NCI-H82 (cell line): Measurements from ENCODE around the gene ANXA11.

ENCODE experiments used
- DNase-seq: peaks from one replicate; lab custom pipeline; 2025; lab: John Stamatoyannopoulos, UW

The ANXA11 gene

GRCh38 chr10:80165173-80165572 lies 40.2 kb downstream of the ANXA11 start:
- peak; percentile 1 for DNase-seq

- DNase-seq: no peak
These were observed 40.7 kb downstream of the ANXA11 start for GRCh38 chr10:80164596-80164995.

- no peak for DNase-seq
These were observed 41.5 kb downstream of the ANXA11 start for GRCh38 chr10:80163741-80164341.

- DNase-seq: peak; percentile 54
These were observed 43.8 kb downstream of the ANXA11 start for GRCh38 chr10:80161321-80162083.

GRCh38 chr10:80160361-80161320 lies 44.7 kb downstream of the ANXA11 start:
- no peak for DNase-seq

- peak; percentile 73 for DNase-seq
These were observed 46.0 kb downstream of the ANXA11 start for GRCh38 chr10:80159166-80159873.

- DNase-seq: no peak
These were observed 46.7 kb downstream of the ANXA11 start for GRCh38 chr10:80158598-80159127.

- DNase-seq: no peak
These were observed 47.2 kb downstream of the ANXA11 start for GRCh38 chr10:80158126-80158525.

GRCh38 chr10:80157561-80157960 lies 47.8 kb downstream of the ANXA11 start:
- DNase-seq: no peak

GRCh38 chr10:80156216-80156615 lies 49.1 kb downstream of the ANXA11 start:
- no peak for DNase-seq

GRCh38 chr10:80155696-80156215 lies 49.6 kb downstream of the ANXA11 start:
- no peak for DNase-seq

GRCh38 chr10:80154978-80155695 lies 50.2 kb downstream of the ANXA11 start:
- DNase-seq: no peak

GRCh38 chr10:80154626-80154977 lies 50.7 kb downstream of the ANXA11 start:
- no peak for DNase-seq

GRCh38 chr10:80153460-80153859 lies 51.9 kb downstream of the ANXA11 start:
- no peak for DNase-seq

GRCh38 chr10:80152820-80153219 lies 52.5 kb downstream of the ANXA11 start:
- no peak for DNase-seq

GRCh38 chr10:80150172-80150571 lies 55.2 kb downstream of the ANXA11 start:
- DNase-seq: no peak

- no peak for DNase-seq
These were observed 56.2 kb downstream of the ANXA11 start for GRCh38 chr10:80149123-80149522.

GRCh38 chr10:80148166-80148805 lies 57.1 kb downstream of the ANXA11 start:
- DNase-seq: no peak

- no peak for DNase-seq
These were observed 58.4 kb downstream of the ANXA11 start for GRCh38 chr10:80146918-80147317.
